ENCODE measurements around the gene RXRA. TPM values are rescaled to one million over a fixed set of nuclear protein-coding genes. Genes with fewer than 3 reads are reported as not detected.

Gene RXRA
- total RNA-seq, 1 experiment from 2014 or later, result 29.9 TPM

DNA sequence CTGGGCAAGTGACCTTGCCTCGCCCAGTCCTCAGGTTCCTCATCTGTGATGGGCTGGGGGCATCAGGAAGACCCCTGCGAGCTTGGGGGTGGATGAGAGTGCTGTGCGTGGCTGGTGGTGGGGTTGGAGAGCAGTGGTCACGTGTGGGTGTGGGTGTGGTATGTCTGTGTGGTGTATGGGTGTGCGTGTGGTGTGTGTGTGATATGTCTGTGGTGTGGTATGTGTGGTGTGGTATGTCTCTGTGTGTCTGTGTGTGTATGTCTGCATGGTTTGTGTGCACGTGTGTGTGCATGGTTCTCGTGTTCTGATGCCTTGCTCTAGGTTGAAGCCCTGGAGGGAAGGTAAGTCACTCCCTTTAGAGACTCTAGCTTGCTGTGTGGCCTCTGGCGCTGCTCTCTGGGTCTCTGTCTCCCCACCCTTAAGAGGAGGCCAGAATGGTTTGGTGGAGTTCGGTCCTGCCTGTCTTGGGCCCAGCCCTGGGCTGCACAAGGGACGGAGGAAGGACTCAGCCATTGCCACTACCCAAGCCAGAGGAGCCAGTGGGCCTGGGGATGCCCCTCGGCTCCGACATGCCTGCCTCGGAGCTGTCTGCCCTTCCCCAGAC, 87.0 kb downstream of the RXRA start:
- H3K23me2 ChIP-seq (ENCODE audit: insufficient read length, low read depth, low read length, poor library complexity, severe bottlenecking), result no peaks in the 10 kb centered on the region
- no peak overlapping the region for H2BK12ac ChIP-seq (ENCODE audit: insufficient read length, low read depth, low read length)
- no peak overlapping the region for H4K5ac ChIP-seq (ENCODE audit: insufficient read length, low read depth, low read length)
- no peak overlapping the region for H3K4me2 ChIP-seq (ENCODE audit: insufficient read depth, insufficient read length, low read length)
- no peaks in the 10 kb centered on the region for H4K20me1 ChIP-seq (ENCODE audit: control insufficient read depth, insufficient read depth, insufficient read length)
- no peaks in the 10 kb centered on the region for H3K9me3 Mint-ChIP-seq
- no peaks in the 10 kb centered on the region for H3K4me1 ChIP-seq (ENCODE audit: insufficient read depth, low read length)
- no peak overlapping the region for H2AK5ac ChIP-seq (ENCODE audit: insufficient read length, low read length)
- H4K91ac ChIP-seq (ENCODE audit: insufficient read length, low read depth, low read length), result no peak overlapping the region
- H2BK120ac ChIP-seq (ENCODE audit: low read depth, low read length, poor library complexity, severe bottlenecking), result no peak overlapping the region
- WGBS (ENCODE audit: extremely low coverage, insufficient read length, low lambda C conversion rate), result no CpG with 5 or more reads among the region's 13 CpGs
- H3K4me3 Mint-ChIP-seq, result no peak overlapping the region
- no peak overlapping the region for H3K14ac ChIP-seq (ENCODE audit: insufficient read depth, low read length)
- no peak overlapping the region for H2BK20ac ChIP-seq (ENCODE audit: low read depth, low read length, poor library complexity, severe bottlenecking)
- H3K27ac ChIP-seq (ENCODE audit: insufficient read length, low read depth, low read length), result no peak overlapping the region
- H2AFZ ChIP-seq (ENCODE audit: low read length), result no peak overlapping the region
- H3K56ac ChIP-seq (ENCODE audit: insufficient read length, low read depth, low read length), result no peak overlapping the region
- no peak overlapping the region for H3K9ac ChIP-seq (ENCODE audit: extremely low read depth, insufficient read length, low read length)
- no peak overlapping the region for H2BK15ac ChIP-seq (ENCODE audit: low read depth, low read length)
- H3K4me1 Mint-ChIP-seq, result peaks cover 0 to 16% of the 10 kb centered on the region in 2 experiments; a peak in 2 of 4 replicates
- no peak overlapping the region for H3K4ac ChIP-seq (ENCODE audit: low read depth, low read length)
- H3K79me2 ChIP-seq (ENCODE audit: insufficient read depth, low read length), result no peaks in the 10 kb centered on the region
- peak overlapping the region; percentile 0 to 78 (median 76); a peak in 5 of 7 replicates for H3K27ac Mint-ChIP-seq
- no peaks in the 10 kb centered on the region for H3K9me3 ChIP-seq (ENCODE audit: control insufficient read depth, low read depth, low read length)
- no peaks in the 10 kb centered on the region for H3K27me3 Mint-ChIP-seq (ENCODE audit: low read depth)
- H3K18ac ChIP-seq (ENCODE audit: insufficient read length, low read depth, low read length), result no peak overlapping the region
- no peak overlapping the region for H3T11ph ChIP-seq (ENCODE audit: low read length)
- no peak overlapping the region for H3K23ac ChIP-seq (ENCODE audit: insufficient read length, low read depth, low read length)
- no peak overlapping the region for H4K8ac ChIP-seq (replicated peaks; ENCODE audit: insufficient read length, low read depth, low read length)
- no peak for DNase-seq
- TF ChIP-seq, protein P1, sequence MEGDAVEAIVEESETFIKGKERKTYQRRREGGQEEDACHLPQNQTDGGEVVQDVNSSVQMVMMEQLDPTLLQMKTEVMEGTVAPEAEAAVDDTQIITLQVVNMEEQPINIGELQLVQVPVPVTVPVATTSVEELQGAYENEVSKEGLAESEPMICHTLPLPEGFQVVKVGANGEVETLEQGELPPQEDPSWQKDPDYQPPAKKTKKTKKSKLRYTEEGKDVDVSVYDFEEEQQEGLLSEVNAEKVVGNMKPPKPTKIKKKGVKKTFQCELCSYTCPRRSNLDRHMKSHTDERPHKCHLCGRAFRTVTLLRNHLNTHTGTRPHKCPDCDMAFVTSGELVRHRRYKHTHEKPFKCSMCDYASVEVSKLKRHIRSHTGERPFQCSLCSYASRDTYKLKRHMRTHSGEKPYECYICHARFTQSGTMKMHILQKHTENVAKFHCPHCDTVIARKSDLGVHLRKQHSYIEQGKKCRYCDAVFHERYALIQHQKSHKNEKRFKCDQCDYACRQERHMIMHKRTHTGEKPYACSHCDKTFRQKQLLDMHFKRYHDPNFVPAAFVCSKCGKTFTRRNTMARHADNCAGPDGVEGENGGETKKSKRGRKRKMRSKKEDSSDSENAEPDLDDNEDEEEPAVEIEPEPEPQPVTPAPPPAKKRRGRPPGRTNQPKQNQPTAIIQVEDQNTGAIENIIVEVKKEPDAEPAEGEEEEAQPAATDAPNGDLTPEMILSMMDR (conservative IDR thresholded peaks at IDR 0.05), result no peak
- no peak overlapping the region for H2BK5ac ChIP-seq (ENCODE audit: insufficient read length, low read length)
- H3K36me3 Mint-ChIP-seq (ENCODE audit: insufficient read depth in 1 of 3, low read depth in 3 of 3), result peaks cover 0 to 6% (median 0%) of the 10 kb centered on the region in 3 experiments; a peak in 4 of 7 replicates
- no peaks in the 10 kb centered on the region for H3K79me1 ChIP-seq (ENCODE audit: insufficient read depth, low read depth, low read length, poor library complexity, severe bottlenecking)
- H3K27me3 ChIP-seq (ENCODE audit: insufficient read depth, low read length), result no peaks in the 10 kb centered on the region
